GM21717 (cell line): ENCODE measurements around the gene KTI12.

Experiments used
- ATAC-seq: cut with Tn5 transposase; IDR thresholded peaks from one replicate; pipeline ENCODE4 v1.9.1; 2021; ENCODE audit warnings: mild to moderate bottlenecking, moderate library complexity; ENCODE audit not compliant: unreplicated experiment

Gene KTI12

DNA sequence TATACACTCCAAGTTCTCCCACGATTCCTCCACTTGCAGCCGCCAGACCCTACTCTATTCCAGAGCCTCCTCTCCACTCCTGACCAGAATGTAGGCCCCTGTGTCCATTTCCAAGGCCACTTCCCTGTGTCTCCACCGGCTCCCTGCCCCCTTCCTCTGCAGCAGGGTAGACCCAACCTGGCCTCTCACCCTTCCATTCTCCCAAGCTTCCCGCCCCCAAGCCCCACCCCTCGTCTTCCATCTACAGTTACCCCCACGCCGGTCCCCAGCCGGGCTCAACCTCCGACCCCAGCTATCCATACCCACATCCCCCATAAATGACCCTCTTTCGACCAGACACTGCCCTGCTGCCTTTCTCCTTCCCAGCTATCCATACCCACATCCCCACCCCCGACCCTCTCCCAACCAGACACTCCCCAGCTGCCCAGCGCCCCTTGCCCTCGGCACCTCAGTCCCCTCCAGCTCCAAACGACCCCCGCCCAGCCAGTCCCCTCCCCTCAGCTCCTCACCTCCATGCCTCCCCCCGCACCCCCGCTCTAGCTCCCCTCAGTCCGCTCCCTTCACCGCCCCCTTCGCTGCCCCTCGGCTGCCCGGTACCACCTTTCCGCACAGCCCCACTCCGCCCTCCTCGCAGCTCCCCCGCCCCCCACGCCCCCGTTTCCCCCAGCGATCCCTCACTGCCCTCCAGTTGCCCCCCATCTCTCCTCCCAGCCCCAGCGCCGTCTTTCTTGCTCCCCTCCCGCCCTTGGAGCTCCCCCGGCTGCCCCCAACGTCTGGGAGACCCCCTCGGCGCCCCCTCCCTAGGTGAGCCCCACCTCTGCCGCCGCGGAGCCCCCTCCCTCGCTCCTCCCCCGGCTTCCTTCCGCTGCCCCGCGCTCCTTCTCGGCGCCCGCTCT, 43.8 kb downstream of the KTI12 start:
- no peak for ATAC-seq

GRCh38 chr1:51988254-51988653, 45.4 kb downstream of the KTI12 start:
- no peak for ATAC-seq

DNA sequence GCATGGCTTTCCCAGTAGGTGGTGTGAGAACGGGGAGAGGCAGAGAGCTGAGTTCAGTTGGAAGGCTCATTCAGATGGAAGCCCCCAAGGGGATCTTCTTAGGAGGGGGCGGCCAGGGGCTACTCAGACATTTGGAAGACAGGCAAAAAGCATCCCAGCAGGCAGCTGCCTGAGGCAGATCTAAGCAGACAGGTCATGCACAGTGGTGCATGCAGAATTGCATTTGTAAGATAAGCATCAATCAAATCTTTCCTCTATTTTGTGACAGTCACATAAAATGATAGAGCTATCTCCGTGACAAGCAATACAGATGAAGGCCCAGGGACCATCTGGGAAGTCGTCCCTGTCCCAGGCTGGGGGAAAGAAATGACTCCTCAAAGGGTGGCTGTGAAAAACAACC, 46.9 kb downstream of the KTI12 start:
- no peak for ATAC-seq

GRCh38 chr1:51982161-51982560, 51.4 kb downstream of the KTI12 start:
- no peak for ATAC-seq
